A549 (cell line): ENCODE measurements around the gene CELF5.

Experiments used
- EP300 ChIP-seq, 2 experiments: fragments of >200 bp; sonication (Bioruptor Twin); formaldehyde crosslinking; IDR thresholded peaks; 2 replicates in 1 of 2; 3 replicates in 1 of 2; pipeline ENCODE4 v1.6.1; 2016 to 2017
- JUN ChIP-seq, 2 experiments: fragments of >200 bp; sonication (Bioruptor Twin); formaldehyde crosslinking; IDR thresholded peaks; 2 replicates in 1 of 2; 3 replicates in 1 of 2; pipeline ENCODE4 v1.6.1; 2016 to 2017
- KDM5A ChIP-seq: fragments of 200-600 bp; sonication (generic); IDR thresholded peaks from 2 replicates; pipeline ENCODE4 v1.6.1; 2016; ENCODE audit warnings: antibody characterized with exemption, mild to moderate bottlenecking
- MYC ChIP-seq: IDR thresholded peaks from 2 replicates; pipeline ENCODE4 v1.6.1; 2012; ENCODE audit warnings: mild to moderate bottlenecking, inconsistent platforms, low read length, improper control_type of control experiment, borderline replicate concordance
- NR3C1 ChIP-seq: fragments of >200 bp; sonication (Bioruptor Twin); formaldehyde crosslinking; IDR thresholded peaks from 3 replicates; pipeline ENCODE4 v1.6.1; 2017
- POLR2A ChIP-seq: IDR thresholded peaks from 2 replicates; pipeline ENCODE4 v1.6.1; 2012; ENCODE audit warnings: mild to moderate bottlenecking, low read length
- SMC3 ChIP-seq: fragments of >200 bp; sonication (Bioruptor Twin); formaldehyde crosslinking; IDR thresholded peaks from 3 replicates; pipeline ENCODE4 v1.6.1; 2018; ENCODE audit warnings: inconsistent platforms
- TF ChIP-seq, protein P1 (sequence below): fragments of >200 bp; sonication (Bioruptor Twin); formaldehyde crosslinking; IDR thresholded peaks from 3 replicates; pipeline ENCODE4 v1.5.1; 2016
- TF ChIP-seq, protein P2 (sequence below): IDR thresholded peaks from 2 replicates; pipeline ENCODE4 v1.6.1; 2012
- TF ChIP-seq, protein P3 (sequence below): fragments of 200-600 bp; sonication (generic); IDR thresholded peaks from 2 replicates; pipeline ENCODE4 v1.6.1; 2016; ENCODE audit warnings: antibody characterized with exemption, mild to moderate bottlenecking, moderate library complexity

DNA sequence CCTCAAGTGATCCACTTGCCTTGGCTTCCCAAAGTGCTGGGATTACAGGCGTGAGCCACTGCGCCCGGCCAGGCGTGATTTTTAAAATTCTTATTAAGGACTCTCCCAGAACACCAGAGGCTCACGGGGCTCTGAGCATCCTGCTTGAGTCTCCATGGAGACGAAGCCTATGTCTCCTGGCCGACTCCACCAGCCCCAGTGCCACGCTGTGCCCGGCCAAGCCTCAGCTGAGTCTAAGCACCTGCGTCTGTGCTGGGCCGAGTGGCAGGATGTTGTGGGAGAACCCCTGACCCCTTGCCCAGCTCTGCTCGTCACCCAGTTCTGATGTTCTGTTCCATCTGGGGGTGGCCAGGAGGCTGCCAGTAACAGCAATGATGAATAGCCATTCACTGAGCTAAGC, 3.9 kb upstream of the CELF5 start:
- TF ChIP-seq, protein P1, sequence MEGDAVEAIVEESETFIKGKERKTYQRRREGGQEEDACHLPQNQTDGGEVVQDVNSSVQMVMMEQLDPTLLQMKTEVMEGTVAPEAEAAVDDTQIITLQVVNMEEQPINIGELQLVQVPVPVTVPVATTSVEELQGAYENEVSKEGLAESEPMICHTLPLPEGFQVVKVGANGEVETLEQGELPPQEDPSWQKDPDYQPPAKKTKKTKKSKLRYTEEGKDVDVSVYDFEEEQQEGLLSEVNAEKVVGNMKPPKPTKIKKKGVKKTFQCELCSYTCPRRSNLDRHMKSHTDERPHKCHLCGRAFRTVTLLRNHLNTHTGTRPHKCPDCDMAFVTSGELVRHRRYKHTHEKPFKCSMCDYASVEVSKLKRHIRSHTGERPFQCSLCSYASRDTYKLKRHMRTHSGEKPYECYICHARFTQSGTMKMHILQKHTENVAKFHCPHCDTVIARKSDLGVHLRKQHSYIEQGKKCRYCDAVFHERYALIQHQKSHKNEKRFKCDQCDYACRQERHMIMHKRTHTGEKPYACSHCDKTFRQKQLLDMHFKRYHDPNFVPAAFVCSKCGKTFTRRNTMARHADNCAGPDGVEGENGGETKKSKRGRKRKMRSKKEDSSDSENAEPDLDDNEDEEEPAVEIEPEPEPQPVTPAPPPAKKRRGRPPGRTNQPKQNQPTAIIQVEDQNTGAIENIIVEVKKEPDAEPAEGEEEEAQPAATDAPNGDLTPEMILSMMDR: no peak
- TF ChIP-seq SMC3 (no peak), NR3C1 (no peak), MYC (no peak), JUN (IDR thresholded peaks at IDR 0.05) (no peak), EP300 (IDR thresholded peaks at IDR 0.05) (no peak), KDM5A (no peak), POLR2A (no peak)
- TF ChIP-seq, protein P2, sequence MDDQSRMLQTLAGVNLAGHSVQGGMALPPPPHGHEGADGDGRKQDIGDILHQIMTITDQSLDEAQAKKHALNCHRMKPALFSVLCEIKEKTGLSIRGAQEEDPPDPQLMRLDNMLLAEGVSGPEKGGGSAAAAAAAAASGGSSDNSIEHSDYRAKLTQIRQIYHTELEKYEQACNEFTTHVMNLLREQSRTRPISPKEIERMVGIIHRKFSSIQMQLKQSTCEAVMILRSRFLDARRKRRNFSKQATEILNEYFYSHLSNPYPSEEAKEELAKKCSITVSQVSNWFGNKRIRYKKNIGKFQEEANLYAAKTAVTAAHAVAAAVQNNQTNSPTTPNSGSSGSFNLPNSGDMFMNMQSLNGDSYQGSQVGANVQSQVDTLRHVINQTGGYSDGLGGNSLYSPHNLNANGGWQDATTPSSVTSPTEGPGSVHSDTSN: no peak
- TF ChIP-seq, protein P3, sequence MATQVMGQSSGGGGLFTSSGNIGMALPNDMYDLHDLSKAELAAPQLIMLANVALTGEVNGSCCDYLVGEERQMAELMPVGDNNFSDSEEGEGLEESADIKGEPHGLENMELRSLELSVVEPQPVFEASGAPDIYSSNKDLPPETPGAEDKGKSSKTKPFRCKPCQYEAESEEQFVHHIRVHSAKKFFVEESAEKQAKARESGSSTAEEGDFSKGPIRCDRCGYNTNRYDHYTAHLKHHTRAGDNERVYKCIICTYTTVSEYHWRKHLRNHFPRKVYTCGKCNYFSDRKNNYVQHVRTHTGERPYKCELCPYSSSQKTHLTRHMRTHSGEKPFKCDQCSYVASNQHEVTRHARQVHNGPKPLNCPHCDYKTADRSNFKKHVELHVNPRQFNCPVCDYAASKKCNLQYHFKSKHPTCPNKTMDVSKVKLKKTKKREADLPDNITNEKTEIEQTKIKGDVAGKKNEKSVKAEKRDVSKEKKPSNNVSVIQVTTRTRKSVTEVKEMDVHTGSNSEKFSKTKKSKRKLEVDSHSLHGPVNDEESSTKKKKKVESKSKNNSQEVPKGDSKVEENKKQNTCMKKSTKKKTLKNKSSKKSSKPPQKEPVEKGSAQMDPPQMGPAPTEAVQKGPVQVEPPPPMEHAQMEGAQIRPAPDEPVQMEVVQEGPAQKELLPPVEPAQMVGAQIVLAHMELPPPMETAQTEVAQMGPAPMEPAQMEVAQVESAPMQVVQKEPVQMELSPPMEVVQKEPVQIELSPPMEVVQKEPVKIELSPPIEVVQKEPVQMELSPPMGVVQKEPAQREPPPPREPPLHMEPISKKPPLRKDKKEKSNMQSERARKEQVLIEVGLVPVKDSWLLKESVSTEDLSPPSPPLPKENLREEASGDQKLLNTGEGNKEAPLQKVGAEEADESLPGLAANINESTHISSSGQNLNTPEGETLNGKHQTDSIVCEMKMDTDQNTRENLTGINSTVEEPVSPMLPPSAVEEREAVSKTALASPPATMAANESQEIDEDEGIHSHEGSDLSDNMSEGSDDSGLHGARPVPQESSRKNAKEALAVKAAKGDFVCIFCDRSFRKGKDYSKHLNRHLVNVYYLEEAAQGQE: no peak
